ENCODE data around the gene PTPRN2. TPM values are rescaled to one million over a fixed set of nuclear protein-coding genes. Genes with fewer than 3 reads are reported as not detected.

Gene PTPRN2
- total and polyA plus RNA-seq, 2 of the 8 experiments (the other 6 are each of a cell fraction or from before 2014, with no cell fraction given) = 2.6 to 4.5 TPM

- Histone ChIP-seq H2BK5ac (ENCODE audit: low read depth, low read length) (no peak overlapping the region), H4K8ac (ENCODE audit: extremely low read depth, insufficient read depth, low read length) (no peak overlapping the region), H3K79me2 (ENCODE audit: control insufficient read depth in 1 of 2, insufficient read depth in 2 of 2, low read length in 2 of 2) (no peaks in the 10 kb centered on the region), H2BK20ac (ENCODE audit: low read length) (no peak overlapping the region), H2AK5ac (ENCODE audit: low read depth, low read length) (no peak overlapping the region), H3K23me2 (ENCODE audit: low read depth, low read length) (no peaks in the 10 kb centered on the region), H3K18ac (ENCODE audit: extremely low read depth, low read length) (no peak overlapping the region), H3K4ac (replicated peaks; ENCODE audit: insufficient read length, low read depth, low read length) (no peak overlapping the region), H4K20me1 (replicated peaks in 1 of 2; ENCODE audit: control insufficient read depth in 1 of 2, insufficient read depth in 2 of 2, low read length in 2 of 2) (no peaks in the 10 kb centered on the region), H3K14ac (ENCODE audit: insufficient read length) (no peak overlapping the region), H3K4me1 (replicated peaks in 1 of 4; ENCODE audit: control insufficient read depth in 3 of 4, insufficient read depth in 4 of 4, low read length in 3 of 4) (peaks cover 5 to 16% (median 11%) of the 10 kb centered on the region in 4 experiments; a peak in 6 of 7 replicates), H3K27me3 (replicated peaks in 1 of 4; ENCODE audit: control insufficient read depth in 3 of 4, extremely low read depth in 1 of 4, insufficient read depth in 3 of 4, low read length in 3 of 4) (no peaks in the 10 kb centered on the region), H3K79me1 (ENCODE audit: low read depth, low read length) (no peaks in the 10 kb centered on the region), H3K4me3 (ENCODE audit: extremely low read depth in 1 of 4, insufficient read depth in 2 of 4, low read depth in 3 of 4, low read length in 4 of 4) (no peak overlapping the region), H3K4me2 (ENCODE audit: insufficient read depth in 1 of 2, low read depth in 2 of 2, low read length in 2 of 2) (no peak overlapping the region), H2BK12ac (ENCODE audit: low read depth, low read length) (no peak overlapping the region), H3K56ac (replicated peaks; ENCODE audit: insufficient read length, low read depth, low read length) (no peak overlapping the region), H3K9ac (replicated peaks in 1 of 4; ENCODE audit: extremely low read depth in 1 of 4, low read depth in 3 of 4, low read length in 3 of 4) (no peak overlapping the region), H3K36me3 (ENCODE audit: control insufficient read depth in 2 of 4, insufficient read depth in 4 of 4, low read length in 3 of 4) (peaks cover 0 to 7% (median 0%) of the 10 kb centered on the region in 4 experiments; a peak in 3 of 8 replicates), H3K23ac (ENCODE audit: insufficient read length) (no peak overlapping the region), H2AFZ (ENCODE audit: low read length) (no peak overlapping the region), H4K91ac (replicated peaks; ENCODE audit: insufficient read length, low read length) (no peak overlapping the region), H2BK120ac (replicated peaks; ENCODE audit: low read depth, low read length) (no peak overlapping the region), H4K5ac (ENCODE audit: insufficient read length, low read depth, low read length) (no peak overlapping the region), H3K9me3 (ENCODE audit: insufficient read depth in 2 of 2, low read depth in 1 of 2, low read length in 1 of 2) (no peaks in the 10 kb centered on the region), H2BK15ac (ENCODE audit: low read length) (no peak overlapping the region), H3K27ac (ENCODE audit: low read depth, low read length) (no peak overlapping the region)
- DNase-seq (ENCODE audit: low read depth in 1 of 2, low spot score in 2 of 2) (no peak), FAIRE-seq (no peak)
- WGBS, 2 experiments (ENCODE audit: extremely low coverage in 1 of 2, insufficient coverage in 1 of 2, insufficient read length in 1 of 2, insufficient replicate concordance in 2 of 2, low coverage in 1 of 2, low lambda C conversion rate in 2 of 2, missing lambda C conversion rate in 1 of 2) = 91% methylated on average over 6 of the region's 6 CpGs; no CpG with 5 or more reads in 1 of the 2 experiments
- POLR2A ChIA-PET (ENCODE audit: partially characterized antibody) = interaction anchor here (1.6 to 1.7 kb wide), 2 partner anchors 10 kb away, joined by 3 to 5 read pairs; no protein-coding TSS in a partner anchor
- CTCF ChIA-PET (ENCODE audit: partially characterized antibody) = no interaction called here
- no peak for TF ChIP-seq SIN3A (conservative IDR thresholded peaks at IDR 0.05 in 1 of 2, IDR thresholded peaks at IDR 0.05 in 1 of 2; ENCODE audit: low read depth in 1 of 2, low read length in 2 of 2)
- no peak for TF ChIP-seq KDM1A (IDR thresholded peaks at IDR 0.05; ENCODE audit: borderline replicate concordance, low read length)
- no peak for TF ChIP-seq ZNF274 (IDR thresholded peaks at IDR 0.05; ENCODE audit: borderline replicate concordance, extremely low read depth, low read length)
- TF ChIP-seq MAFK (IDR thresholded peaks at IDR 0.05; ENCODE audit: low read depth, low read length) = no peak
- TF ChIP-seq SP4 (IDR thresholded peaks at IDR 0.05; ENCODE audit: low read length) = no peak
- no peak for TF ChIP-seq SP1 (IDR thresholded peaks at IDR 0.05; ENCODE audit: low read depth, low read length)
- no peak for TF ChIP-seq NANOG (IDR thresholded peaks at IDR 0.05; ENCODE audit: insufficient read depth, low read depth, low read length, poor library complexity, severe bottlenecking)
- no peak for TF ChIP-seq NRF1 (IDR thresholded peaks at IDR 0.05; ENCODE audit: low read depth, low read length)
- no peak for TF ChIP-seq TAF7 (optimal IDR thresholded peaks at IDR 0.05; ENCODE audit: borderline replicate concordance, low read depth, low read length)
- no peak for TF ChIP-seq BACH1 (IDR thresholded peaks at IDR 0.05; ENCODE audit: low read length)
- TF ChIP-seq YY1 (IDR thresholded peaks at IDR 0.05; ENCODE audit: low read depth, low read length) = no peak
- no peak for TF ChIP-seq CBX8 (IDR thresholded peaks at IDR 0.05; ENCODE audit: borderline replicate concordance, low read depth, low read length)
- TF ChIP-seq HDAC2 (IDR thresholded peaks at IDR 0.05; ENCODE audit: borderline replicate concordance in 1 of 2, low read depth in 2 of 2, low read length in 2 of 2) = no peak
- TF ChIP-seq POLR2A (IDR thresholded peaks at IDR 0.05; ENCODE audit: control extremely low read depth in 1 of 2, low read depth in 2 of 2, low read length in 2 of 2) = no peak
Measured at GRCh38 chr7:158620839-158621441, 33.3 kb upstream of the PTPRN2 start.

All from H1 (cell line).